HepG2 (cell line): ENCODE measurements around the gene TRA2B. TPM values are rescaled to one million over a fixed set of nuclear protein-coding genes. Genes with fewer than 3 reads are reported as not detected.
A peak's percentile ranks its signal among the peaks of the same experiment; 100 is the strongest.

Experiments used
- CREBL2 ChIP-seq: sonication (generic); formaldehyde crosslinking; IDR thresholded peaks from 2 replicates; pipeline ENCODE4 v1.8.1; 2023; ENCODE audit warnings: missing genetic modification reagents, mild to moderate bottlenecking, borderline replicate concordance
- DRAP1 ChIP-seq: IDR thresholded peaks from 2 replicates; pipeline ENCODE4 v1.6.1; 2016; ENCODE audit warnings: missing genetic modification reagents, missing compliant biosample characterization
- HHEX ChIP-seq: IDR thresholded peaks from 2 replicates; pipeline ENCODE4 v1.6.1; 2016; ENCODE audit warnings: control low read depth
- IKZF4 ChIP-seq: sonication (generic); formaldehyde crosslinking; IDR thresholded peaks from 2 replicates; pipeline ENCODE4 v1.5.1; 2020; ENCODE audit warnings: borderline replicate concordance, mild to moderate bottlenecking, low read depth, missing genetic modification reagents; ENCODE audit errors: not compliant biosample characterization
- KAT7 ChIP-seq: IDR thresholded peaks from 2 replicates; pipeline ENCODE4 v1.6.1; 2018; ENCODE audit warnings: borderline replicate concordance, missing compliant biosample characterization
- KDM4B ChIP-seq: sonication (generic); formaldehyde crosslinking; IDR thresholded peaks from 2 replicates; pipeline ENCODE4 v1.4.0; 2020; ENCODE audit warnings: missing genetic modification reagents
- MIER2 ChIP-seq: IDR thresholded peaks from 2 replicates; pipeline ENCODE4 v1.6.1; 2016; ENCODE audit warnings: missing biosample characterization, missing genetic modification reagents
- NFE2L1 ChIP-seq: sonication (generic); formaldehyde crosslinking; IDR thresholded peaks from 2 replicates; pipeline ENCODE4 v1.4.0; 2020; ENCODE audit warnings: missing genetic modification reagents, mild to moderate bottlenecking, borderline replicate concordance
- PPARG ChIP-seq: conservative IDR thresholded peaks from 2 replicates; pipeline ENCODE4 v1.6.1; 2016; ENCODE audit warnings: missing biosample characterization, missing genetic modification reagents
- SETDB1 ChIP-seq: sonication (generic); formaldehyde crosslinking; IDR thresholded peaks from 2 replicates; pipeline ENCODE4 v1.5.1; 2020; ENCODE audit warnings: missing genetic modification reagents, mild to moderate bottlenecking, borderline replicate concordance
- SKI ChIP-seq: fragments of 450-650 bp; IDR thresholded peaks from one replicate; pipeline ENCODE4 v1.6.1; 2018; ENCODE audit warnings: mild to moderate bottlenecking; ENCODE audit not compliant: partially characterized antibody
- SYNCRIP ChIP-seq: fragments of 200-400 bp; formaldehyde crosslinking; IDR thresholded peaks from 2 replicates; pipeline ENCODE4 v1.6.1; 2018; ENCODE audit warnings: mild to moderate bottlenecking, low read depth, low read length; ENCODE audit not compliant: insufficient read depth
- YY1 ChIP-seq: IDR thresholded peaks from 2 replicates; pipeline ENCODE4 v1.6.1; 2011; ENCODE audit warnings: low read length, low read depth, moderate library complexity, mild to moderate bottlenecking; ENCODE audit not compliant: insufficient read depth, insufficient replicate concordance
- ZKSCAN8 ChIP-seq: IDR thresholded peaks from 2 replicates; pipeline ENCODE4 v1.6.1; 2016; ENCODE audit warnings: borderline replicate concordance, missing genetic modification reagents, missing compliant biosample characterization
- ZNF121 ChIP-seq: sonication (generic); formaldehyde crosslinking; IDR thresholded peaks from 2 replicates; pipeline ENCODE4 v1.5.0; 2020; ENCODE audit warnings: mild to moderate bottlenecking, missing genetic modification reagents
- ZNF3 ChIP-seq: IDR thresholded peaks from 2 replicates; pipeline ENCODE4 v1.7.0; 2017; ENCODE audit warnings: inconsistent platforms
- ZNF709 ChIP-seq: sonication (generic); formaldehyde crosslinking; IDR thresholded peaks from 2 replicates; pipeline ENCODE4 v1.5.0; 2020; ENCODE audit warnings: mild to moderate bottlenecking, missing genetic modification reagents
- ZSCAN20 ChIP-seq: sonication (generic); formaldehyde crosslinking; IDR thresholded peaks from 2 replicates; pipeline ENCODE4 v1.4.0; 2020; ENCODE audit warnings: missing genetic modification reagents, mild to moderate bottlenecking, borderline replicate concordance
- polyA plus RNA-seq, 8 experiments: library from polyadenylated mRNA; depleted of rRNA in 3 of 8; stranded (reverse) in 7 of 8; unstranded in 1 of 8; fragments of >200 nt; fragmentation: Illumina TruSeq in 4 of 8; extraction: Trizol in 4 of 8; gene quantifications; 2 replicates each; pipeline versions ENCODE4 v1.2.1 to v1.2.3, GENCODE V29; 2011 to 2016; ENCODE audit warnings: low read depth in 4 of 8, missing spikeins in 1 of 8, mixed read lengths in 1 of 8; ENCODE audit not compliant: insufficient read depth in 1 of 8
- total RNA-seq, 5 experiments: library from RNA; depleted of rRNA; stranded (reverse); fragments of >200 nt; fragmentation: Illumina TruSeq; extraction: Trizol; gene quantifications; 2 replicates each; pipeline ENCODE4 v1.2.3, GENCODE V29; 2016; ENCODE audit warnings: low read depth in 1 of 5
- TF ChIP-seq, protein P1 (sequence below): sonication (generic); formaldehyde crosslinking; IDR thresholded peaks from 2 replicates; pipeline ENCODE4 v1.4.0; 2020; ENCODE audit warnings: missing genetic modification reagents
- TF ChIP-seq, protein P2 (sequence below): sonication (generic); formaldehyde crosslinking; IDR thresholded peaks from 2 replicates; pipeline ENCODE4 v1.5.0; 2020; ENCODE audit warnings: mild to moderate bottlenecking, missing genetic modification reagents, borderline replicate concordance
- TF ChIP-seq, protein P3 (sequence below): sonication (generic); formaldehyde crosslinking; IDR thresholded peaks from 2 replicates; pipeline ENCODE4 v1.5.0; 2020; ENCODE audit warnings: missing genetic modification reagents

The TRA2B gene
- total and polyA plus RNA-seq, 2 of the 13 experiments (the other 11 are each of a cell fraction or from before 2014, with no cell fraction given) = 105 to 241 TPM

DNA sequence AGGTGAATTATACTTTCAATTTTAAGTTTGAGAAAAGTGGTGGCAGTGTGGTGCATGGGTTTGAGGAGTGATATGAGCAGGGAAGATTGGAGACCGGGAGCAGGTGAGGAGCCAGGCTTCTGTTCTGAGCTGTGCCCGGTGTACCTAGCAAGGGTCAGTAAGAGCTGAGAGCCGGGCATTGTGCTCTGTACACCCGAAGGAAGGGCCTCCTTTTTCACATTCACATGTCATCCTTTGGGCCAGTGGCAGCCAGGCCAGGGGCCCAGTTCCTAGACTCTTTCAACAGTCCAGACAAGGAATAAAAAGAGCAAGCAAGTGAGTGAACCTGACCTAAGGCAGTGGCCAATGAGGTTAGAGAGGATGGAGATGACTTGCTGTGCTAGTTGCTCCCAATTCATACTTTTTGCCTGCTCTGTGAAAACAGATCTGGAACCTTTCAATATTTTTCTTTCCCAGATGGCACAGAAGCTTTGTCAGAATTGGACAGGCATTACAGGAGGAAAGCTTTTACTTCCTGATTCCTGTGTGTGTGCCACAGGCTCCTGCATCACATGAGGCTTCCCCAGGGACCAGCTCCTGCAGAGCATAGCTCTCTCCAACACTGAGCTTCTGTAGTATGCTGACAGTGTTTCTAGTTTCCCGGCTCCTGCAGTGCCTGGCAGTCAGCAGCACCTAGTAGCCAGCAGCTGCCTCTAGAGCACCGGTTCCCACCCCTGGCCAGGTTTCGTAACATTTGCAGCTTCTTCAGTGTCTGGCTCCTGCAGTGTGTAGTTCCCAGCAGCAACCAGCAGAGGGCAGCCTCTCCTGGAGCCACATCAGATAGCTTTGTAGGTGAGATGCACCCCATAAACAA is 5.3 kb upstream of the TRA2B start (continued):
- TF ChIP-seq ZNF121 (CRISPR knock-in tag) (no peak), ZNF3 (CRISPR knock-in tag) (no peak), IKZF4 (no peak), NFE2L1 (no peak), CREBL2 (CRISPR knock-in tag) (no peak), KAT7 (CRISPR knock-in tag) (0 out of 2 replicates have a peak, but pooled peaks have one; percentile 69), SKI (no peak), KDM4B (CRISPR knock-in tag) (0 out of 2 replicates have a peak, but pooled peaks have one; percentile 28), YY1 (no peak), ZNF709 (CRISPR knock-in tag) (no peak), ZKSCAN8 (CRISPR knock-in tag) (peak; percentile 65; the same call in 1 of the 2 replicates), SYNCRIP (no peak), HHEX (no peak), PPARG (CRISPR knock-in tag) (peak; percentile 76), DRAP1 (peak; percentile 59), SETDB1 (no peak), MIER2 (CRISPR knock-in tag) (no peak), ZSCAN20 (CRISPR knock-in tag) (no peak)
- TF ChIP-seq, protein P1, sequence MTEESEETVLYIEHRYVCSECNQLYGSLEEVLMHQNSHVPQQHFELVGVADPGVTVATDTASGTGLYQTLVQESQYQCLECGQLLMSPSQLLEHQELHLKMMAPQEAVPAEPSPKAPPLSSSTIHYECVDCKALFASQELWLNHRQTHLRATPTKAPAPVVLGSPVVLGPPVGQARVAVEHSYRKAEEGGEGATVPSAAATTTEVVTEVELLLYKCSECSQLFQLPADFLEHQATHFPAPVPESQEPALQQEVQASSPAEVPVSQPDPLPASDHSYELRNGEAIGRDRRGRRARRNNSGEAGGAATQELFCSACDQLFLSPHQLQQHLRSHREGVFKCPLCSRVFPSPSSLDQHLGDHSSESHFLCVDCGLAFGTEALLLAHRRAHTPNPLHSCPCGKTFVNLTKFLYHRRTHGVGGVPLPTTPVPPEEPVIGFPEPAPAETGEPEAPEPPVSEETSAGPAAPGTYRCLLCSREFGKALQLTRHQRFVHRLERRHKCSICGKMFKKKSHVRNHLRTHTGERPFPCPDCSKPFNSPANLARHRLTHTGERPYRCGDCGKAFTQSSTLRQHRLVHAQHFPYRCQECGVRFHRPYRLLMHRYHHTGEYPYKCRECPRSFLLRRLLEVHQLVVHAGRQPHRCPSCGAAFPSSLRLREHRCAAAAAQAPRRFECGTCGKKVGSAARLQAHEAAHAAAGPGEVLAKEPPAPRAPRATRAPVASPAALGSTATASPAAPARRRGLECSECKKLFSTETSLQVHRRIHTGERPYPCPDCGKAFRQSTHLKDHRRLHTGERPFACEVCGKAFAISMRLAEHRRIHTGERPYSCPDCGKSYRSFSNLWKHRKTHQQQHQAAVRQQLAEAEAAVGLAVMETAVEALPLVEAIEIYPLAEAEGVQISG = peak; percentile 64
- TF ChIP-seq, protein P2, sequence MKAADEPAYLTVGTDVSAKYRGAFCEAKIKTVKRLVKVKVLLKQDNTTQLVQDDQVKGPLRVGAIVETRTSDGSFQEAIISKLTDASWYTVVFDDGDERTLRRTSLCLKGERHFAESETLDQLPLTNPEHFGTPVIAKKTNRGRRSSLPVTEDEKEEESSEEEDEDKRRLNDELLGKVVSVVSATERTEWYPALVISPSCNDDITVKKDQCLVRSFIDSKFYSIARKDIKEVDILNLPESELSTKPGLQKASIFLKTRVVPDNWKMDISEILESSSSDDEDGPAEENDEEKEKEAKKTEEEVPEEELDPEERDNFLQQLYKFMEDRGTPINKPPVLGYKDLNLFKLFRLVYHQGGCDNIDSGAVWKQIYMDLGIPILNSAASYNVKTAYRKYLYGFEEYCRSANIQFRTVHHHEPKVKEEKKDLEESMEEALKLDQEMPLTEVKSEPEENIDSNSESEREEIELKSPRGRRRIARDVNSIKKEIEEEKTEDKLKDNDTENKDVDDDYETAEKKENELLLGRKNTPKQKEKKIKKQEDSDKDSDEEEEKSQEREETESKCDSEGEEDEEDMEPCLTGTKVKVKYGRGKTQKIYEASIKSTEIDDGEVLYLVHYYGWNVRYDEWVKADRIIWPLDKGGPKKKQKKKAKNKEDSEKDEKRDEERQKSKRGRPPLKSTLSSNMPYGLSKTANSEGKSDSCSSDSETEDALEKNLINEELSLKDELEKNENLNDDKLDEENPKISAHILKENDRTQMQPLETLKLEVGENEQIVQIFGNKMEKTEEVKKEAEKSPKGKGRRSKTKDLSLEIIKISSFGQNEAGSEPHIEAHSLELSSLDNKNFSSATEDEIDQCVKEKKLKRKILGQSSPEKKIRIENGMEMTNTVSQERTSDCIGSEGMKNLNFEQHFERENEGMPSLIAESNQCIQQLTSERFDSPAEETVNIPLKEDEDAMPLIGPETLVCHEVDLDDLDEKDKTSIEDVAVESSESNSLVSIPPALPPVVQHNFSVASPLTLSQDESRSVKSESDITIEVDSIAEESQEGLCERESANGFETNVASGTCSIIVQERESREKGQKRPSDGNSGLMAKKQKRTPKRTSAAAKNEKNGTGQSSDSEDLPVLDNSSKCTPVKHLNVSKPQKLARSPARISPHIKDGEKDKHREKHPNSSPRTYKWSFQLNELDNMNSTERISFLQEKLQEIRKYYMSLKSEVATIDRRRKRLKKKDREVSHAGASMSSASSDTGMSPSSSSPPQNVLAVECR (CRISPR knock-in tag) = peak; percentile 69; the same call in 1 of the 2 replicates
- TF ChIP-seq, protein P3, sequence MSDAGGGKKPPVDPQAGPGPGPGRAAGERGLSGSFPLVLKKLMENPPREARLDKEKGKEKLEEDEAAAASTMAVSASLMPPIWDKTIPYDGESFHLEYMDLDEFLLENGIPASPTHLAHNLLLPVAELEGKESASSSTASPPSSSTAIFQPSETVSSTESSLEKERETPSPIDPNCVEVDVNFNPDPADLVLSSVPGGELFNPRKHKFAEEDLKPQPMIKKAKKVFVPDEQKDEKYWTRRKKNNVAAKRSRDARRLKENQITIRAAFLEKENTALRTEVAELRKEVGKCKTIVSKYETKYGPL = 0 out of 2 replicates have a peak, but pooled peaks have one; percentile 53
